Stimulated activated naive B cell treated with anti-CD40 and anti-IgM and Interleukin-4, amounts not matched to agents 10 μg/mL and 1 μg/mL and 100 μg/mL, for 72 hours (primary cell): ENCODE measurements around the gene HDDC2.

Source experiments
- ATAC-seq, 2 donors: fragments of 150-1000 bp; cut with Tn5 transposase; replicated peaks; 2 replicates each; pipeline ENCODE4 v1.10.0; 2021; ENCODE audit warnings: moderate library complexity in 1 of 2
- DNase-seq: peaks from one replicate; pipeline ENCODE4 v3.0.0; 2021
- H3K27ac Mint-ChIP-seq: one replicate; pipeline ENCODE4 v1.8.0; 2022; ENCODE audit warnings: mild to moderate bottlenecking, mixed read lengths
- H3K27me3 Mint-ChIP-seq, 2 donors: one replicate each; pipeline ENCODE4 v1.8.0; 2022; ENCODE audit warnings: mixed read lengths in 2 of 2
- H3K36me3 Mint-ChIP-seq, 2 donors: one replicate each; pipeline ENCODE4 v1.8.0; 2022; ENCODE audit warnings: mixed read lengths in 2 of 2, mild to moderate bottlenecking in 1 of 2
- H3K4me1 Mint-ChIP-seq, 2 donors: one replicate each; pipeline ENCODE4 v1.8.0; 2022; ENCODE audit warnings: mixed read lengths in 2 of 2, mild to moderate bottlenecking in 1 of 2
- H3K4me3 Mint-ChIP-seq, 2 donors: one replicate each; pipeline ENCODE4 v1.8.0; 2022; ENCODE audit warnings: mild to moderate bottlenecking in 2 of 2, mixed read lengths in 2 of 2, moderate library complexity in 1 of 2
- H3K9me3 Mint-ChIP-seq, 2 donors: one replicate each; pipeline ENCODE4 v1.8.0; 2022; ENCODE audit warnings: mixed read lengths in 2 of 2, mild to moderate bottlenecking in 1 of 2

HDDC2 gene

GRCh38 chr6:125301435-125302391 lies at the start of gene HDDC2:
Gene HDDC2, minus strand, starts transcription at chr6:125301967. Its CDS starts 35 bp downstream, at chr6:125301932.
- H3K4me1 Mint-ChIP-seq = peaks cover 25 to 41% of the 10 kb centered on the region in 2 donors

DNA sequence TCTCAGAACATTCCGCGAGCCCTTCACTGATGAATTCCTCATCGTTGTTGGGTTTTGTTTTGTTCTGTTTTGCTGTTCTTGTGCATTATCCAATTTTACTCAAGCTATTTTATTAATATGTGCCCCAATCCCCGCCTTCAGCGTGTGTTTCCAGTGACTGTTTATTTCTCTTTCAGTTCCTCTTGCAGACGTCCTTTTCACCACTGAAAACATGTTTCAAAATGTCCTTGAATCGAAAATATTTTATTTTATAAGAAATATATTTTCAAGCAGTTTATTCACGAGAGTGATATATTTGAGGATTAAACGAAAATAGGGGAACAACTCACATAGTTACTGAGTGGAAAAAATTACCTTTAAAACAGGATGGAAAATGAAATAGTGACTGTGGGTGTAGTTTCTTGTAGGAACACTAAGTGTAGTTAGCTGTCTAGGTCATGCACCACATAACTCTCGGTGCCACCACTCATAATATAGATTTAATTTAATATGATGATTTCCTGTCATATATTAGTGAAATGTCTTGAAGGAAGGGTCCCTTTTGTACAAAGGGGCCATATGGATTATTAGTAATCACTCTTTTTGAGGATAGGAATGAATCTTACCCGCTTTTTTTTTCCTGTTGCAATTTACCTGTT lies 45.3 kb upstream of the HDDC2 start:
- DNase-seq (no peak), ATAC-seq (peak; percentile 87 to 90)
- Mint-ChIP-seq H3K9me3 (no peaks in the 10 kb centered on the region), H3K4me1 (peaks cover 0 to 2% of the 10 kb centered on the region in 2 donors), H3K36me3 (no peaks in the 10 kb centered on the region), H3K27ac (peak overlapping the region; percentile 10), H3K27me3 (no peaks in the 10 kb centered on the region), H3K4me3 (no peak overlapping the region)

More at GRCh38 chr6:125301435-125302391, at the start of gene HDDC2:
- H3K27me3 Mint-ChIP-seq = peaks cover 7 to 21% of the 10 kb centered on the region in 2 donors
- H3K4me3 Mint-ChIP-seq = peak within 1 kb of the TSS; percentile 87 to 89
- H3K9me3 Mint-ChIP-seq = peaks cover 0 to 2% of the 10 kb centered on the region in 2 donors
- peaks cover 18 to 30% of the 10 kb centered on the region in 2 donors for H3K36me3 Mint-ChIP-seq
- peak; percentile 52 for DNase-seq
- peak within 1 kb of the TSS; percentile 92 for H3K27ac Mint-ChIP-seq
- ATAC-seq = peak; percentile 83 to 87

DNA sequence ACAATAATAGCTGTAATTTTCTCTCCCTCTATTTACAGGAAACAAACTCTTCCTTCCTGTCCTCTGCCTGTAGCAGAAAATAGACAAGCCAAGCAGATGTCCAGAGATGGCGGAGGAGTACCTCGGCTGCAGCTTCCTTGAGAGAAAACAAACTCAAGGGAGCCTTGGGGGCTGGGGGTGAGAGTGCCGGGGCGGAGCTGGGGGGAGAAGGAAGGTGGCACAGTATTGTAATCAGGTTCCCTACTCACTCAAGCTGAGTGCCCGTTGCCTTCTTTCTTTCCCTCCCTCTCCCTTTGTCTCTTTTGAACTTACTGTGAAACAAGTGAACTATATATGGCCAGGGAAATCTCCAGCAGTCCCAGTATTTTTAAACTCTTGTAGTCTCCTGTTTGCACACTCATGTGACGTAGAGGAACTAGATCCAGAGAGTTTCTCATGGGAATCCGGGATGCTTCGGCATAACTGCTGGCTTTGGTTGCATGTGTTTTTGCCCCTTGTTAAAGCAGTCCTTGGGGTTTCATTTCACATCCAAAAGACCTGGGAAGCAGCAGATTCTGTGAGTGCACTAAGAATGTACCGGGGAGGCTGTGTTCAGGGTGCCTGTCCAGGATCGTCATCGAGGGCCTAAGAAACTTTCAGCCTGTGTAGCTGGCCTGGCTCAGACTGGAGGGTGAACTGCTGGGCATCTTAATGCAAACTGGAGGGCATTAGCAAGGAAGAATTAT lies 44.6 kb upstream of the HDDC2 start:
- ATAC-seq (peak; percentile 85), DNase-seq (peak; percentile 5)
- H3K36me3 Mint-ChIP-seq = no peaks in the 10 kb centered on the region
- H3K9me3 Mint-ChIP-seq = no peaks in the 10 kb centered on the region
- H3K4me1 Mint-ChIP-seq = peaks cover 0 to 2% of the 10 kb centered on the region in 2 donors
- no peak overlapping the region for H3K4me3 Mint-ChIP-seq
- H3K27me3 Mint-ChIP-seq = no peaks in the 10 kb centered on the region
- peak overlapping the region; percentile 10 for H3K27ac Mint-ChIP-seq

DNA sequence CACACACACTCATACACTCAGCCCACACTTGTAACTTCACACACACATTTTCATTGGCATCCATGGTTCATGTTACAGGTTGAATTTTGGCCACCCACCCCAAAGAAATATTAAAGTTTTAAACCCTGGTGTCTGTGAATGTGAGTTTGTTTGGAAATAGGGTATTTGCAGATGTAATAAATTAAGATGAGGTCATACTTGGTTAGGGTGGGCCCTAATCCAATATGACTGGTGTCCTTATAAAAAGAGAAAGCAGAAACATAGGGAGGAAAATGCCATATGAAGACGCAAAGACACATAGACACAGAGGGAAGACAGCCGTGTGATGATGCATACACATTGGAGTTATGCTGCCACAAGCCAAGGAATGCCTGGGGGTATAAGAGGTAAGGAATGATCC lies 39.7 kb upstream of the HDDC2 start:
- H3K36me3 Mint-ChIP-seq = no peaks in the 10 kb centered on the region
- H3K4me3 Mint-ChIP-seq = no peak overlapping the region
- no peaks in the 10 kb centered on the region for H3K9me3 Mint-ChIP-seq
- no peak for ATAC-seq
- H3K4me1 Mint-ChIP-seq = no peaks in the 10 kb centered on the region
- H3K27me3 Mint-ChIP-seq = no peaks in the 10 kb centered on the region
- no peak overlapping the region for H3K27ac Mint-ChIP-seq
- DNase-seq = no peak

GRCh38 chr6:125340991-125341390 lies 39.2 kb upstream of the HDDC2 start:
- ATAC-seq (no peak), DNase-seq (no peak)
- H3K4me3 Mint-ChIP-seq = no peak overlapping the region
- no peaks in the 10 kb centered on the region for H3K36me3 Mint-ChIP-seq
- no peaks in the 10 kb centered on the region for H3K27me3 Mint-ChIP-seq
- no peaks in the 10 kb centered on the region for H3K4me1 Mint-ChIP-seq
- H3K9me3 Mint-ChIP-seq = no peaks in the 10 kb centered on the region
- H3K27ac Mint-ChIP-seq = no peak overlapping the region

DNA sequence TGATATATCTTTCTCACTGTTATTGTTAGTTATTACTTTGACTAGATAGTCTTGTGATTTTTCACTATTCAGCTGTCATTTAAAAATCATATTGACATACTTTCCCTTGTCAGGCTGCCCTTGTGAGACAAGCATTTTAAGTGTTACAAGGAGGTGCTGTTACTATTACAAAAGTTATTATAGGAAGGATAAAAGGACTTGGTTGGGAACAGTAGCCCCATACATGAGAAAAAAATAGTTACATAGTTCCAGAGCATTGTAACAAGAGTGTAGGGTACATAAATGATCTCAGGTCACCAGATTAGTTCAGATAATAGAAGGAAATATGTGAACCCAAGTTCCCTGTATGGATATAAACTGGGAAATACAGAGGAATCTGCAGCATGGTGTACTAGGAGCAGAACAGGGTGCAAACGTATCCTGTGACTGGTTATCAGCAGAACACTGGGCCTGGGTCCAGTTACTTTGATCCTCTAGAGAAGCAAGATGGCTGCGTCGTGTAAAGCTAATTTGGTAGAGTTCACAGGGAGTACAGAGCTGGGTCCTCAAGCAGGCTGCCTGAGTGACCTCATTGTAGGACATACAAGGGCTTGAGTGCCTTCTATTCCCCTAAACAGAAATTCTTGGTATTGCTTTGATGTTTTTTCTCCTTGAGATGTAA lies 38.5 kb upstream of the HDDC2 start:
- DNase-seq (no peak), ATAC-seq (no peak)
- Mint-ChIP-seq H3K27ac (no peak overlapping the region), H3K36me3 (no peaks in the 10 kb centered on the region), H3K9me3 (no peaks in the 10 kb centered on the region), H3K4me3 (no peak overlapping the region), H3K4me1 (no peaks in the 10 kb centered on the region), H3K27me3 (peaks cover 5% of the 10 kb centered on the region in 2 donors)

GRCh38 chr6:125339653-125340052 lies 37.9 kb upstream of the HDDC2 start:
- peaks cover 5% of the 10 kb centered on the region in 2 donors for H3K27me3 Mint-ChIP-seq
- no peak overlapping the region for H3K27ac Mint-ChIP-seq
- DNase-seq (no peak), ATAC-seq (no peak)
- no peaks in the 10 kb centered on the region for H3K4me1 Mint-ChIP-seq
- H3K9me3 Mint-ChIP-seq = no peaks in the 10 kb centered on the region
- H3K4me3 Mint-ChIP-seq = no peak overlapping the region
- H3K36me3 Mint-ChIP-seq = no peaks in the 10 kb centered on the region

DNA sequence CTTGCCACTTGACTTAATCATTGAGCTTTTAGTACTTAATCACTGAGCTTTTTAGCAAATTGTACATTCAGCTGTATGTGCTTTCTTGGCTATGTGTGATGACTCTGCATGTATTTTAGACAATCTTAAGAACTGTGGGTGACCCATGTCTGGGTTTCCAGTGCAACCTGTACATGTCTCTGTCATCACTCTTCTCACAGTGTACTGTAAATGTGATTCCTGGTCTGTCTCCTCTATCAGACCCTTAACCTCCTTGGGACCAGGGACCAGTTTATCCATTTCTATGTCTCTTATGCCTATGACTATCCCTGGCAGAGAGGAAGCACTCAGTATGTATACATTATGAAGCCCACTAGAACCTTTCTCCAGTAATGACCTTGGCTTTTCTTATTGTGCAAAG lies 36.6 kb upstream of the HDDC2 start:
- H3K36me3 Mint-ChIP-seq = no peaks in the 10 kb centered on the region
- peaks cover 5% of the 10 kb centered on the region in 2 donors for H3K27me3 Mint-ChIP-seq
- no peak for DNase-seq
- no peak overlapping the region for H3K27ac Mint-ChIP-seq
- H3K9me3 Mint-ChIP-seq = no peaks in the 10 kb centered on the region
- no peaks in the 10 kb centered on the region for H3K4me1 Mint-ChIP-seq
- H3K4me3 Mint-ChIP-seq = no peak overlapping the region
- ATAC-seq = no peak

GRCh38 chr6:125337706-125338105 lies 35.9 kb upstream of the HDDC2 start:
- ATAC-seq (no peak), DNase-seq (no peak)
- peaks cover 5% of the 10 kb centered on the region in 2 donors for H3K27me3 Mint-ChIP-seq
- H3K4me3 Mint-ChIP-seq = no peak overlapping the region
- no peaks in the 10 kb centered on the region for H3K4me1 Mint-ChIP-seq
- H3K27ac Mint-ChIP-seq = no peak overlapping the region
- H3K36me3 Mint-ChIP-seq = no peaks in the 10 kb centered on the region
- no peaks in the 10 kb centered on the region for H3K9me3 Mint-ChIP-seq

DNA sequence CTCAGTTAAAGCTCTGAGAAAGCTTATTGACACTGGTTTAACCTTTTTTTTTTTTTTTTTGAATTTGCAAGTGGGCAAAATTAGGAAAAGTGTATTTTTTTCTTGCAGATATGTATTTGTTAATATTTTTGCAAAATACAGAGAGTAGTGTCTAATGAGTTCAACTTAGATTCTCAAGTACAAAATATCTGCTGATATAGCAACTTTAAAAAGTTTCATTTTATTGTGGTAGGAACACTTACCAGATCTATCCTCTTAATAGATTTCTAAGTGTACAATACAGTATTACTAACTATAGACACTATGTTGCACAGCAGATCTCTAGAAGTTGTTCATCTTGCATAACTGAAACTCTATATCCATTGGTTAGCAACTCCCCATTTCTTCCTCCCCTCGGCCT lies 30.9 kb upstream of the HDDC2 start:
- H3K4me3 Mint-ChIP-seq = no peak overlapping the region
- peaks cover 5% of the 10 kb centered on the region in 2 donors for H3K27me3 Mint-ChIP-seq
- no peak overlapping the region for H3K27ac Mint-ChIP-seq
- no peaks in the 10 kb centered on the region for H3K36me3 Mint-ChIP-seq
- no peaks in the 10 kb centered on the region for H3K9me3 Mint-ChIP-seq
- H3K4me1 Mint-ChIP-seq = no peaks in the 10 kb centered on the region
- ATAC-seq (no peak), DNase-seq (no peak)

GRCh38 chr6:125325586-125325985 lies 23.8 kb upstream of the HDDC2 start:
- peaks cover 0 to 7% of the 10 kb centered on the region in 2 donors for H3K27me3 Mint-ChIP-seq
- ATAC-seq = no peak
- no peak overlapping the region for H3K4me3 Mint-ChIP-seq
- DNase-seq = no peak
- H3K4me1 Mint-ChIP-seq = no peaks in the 10 kb centered on the region
- no peak overlapping the region for H3K27ac Mint-ChIP-seq
- no peaks in the 10 kb centered on the region for H3K9me3 Mint-ChIP-seq
- no peaks in the 10 kb centered on the region for H3K36me3 Mint-ChIP-seq

GRCh38 chr6:125323376-125323775 lies 21.6 kb upstream of the HDDC2 start:
- Mint-ChIP-seq H3K36me3 (no peaks in the 10 kb centered on the region), H3K27ac (no peak overlapping the region), H3K27me3 (peaks cover 0 to 7% of the 10 kb centered on the region in 2 donors), H3K4me1 (no peaks in the 10 kb centered on the region), H3K4me3 (no peak overlapping the region), H3K9me3 (no peaks in the 10 kb centered on the region)
- DNase-seq (no peak), ATAC-seq (no peak)

GRCh38 chr6:125316621-125317020 lies 14.9 kb upstream of the HDDC2 start:
- no peaks in the 10 kb centered on the region for H3K36me3 Mint-ChIP-seq
- no peak overlapping the region for H3K4me3 Mint-ChIP-seq
- no peaks in the 10 kb centered on the region for H3K9me3 Mint-ChIP-seq
- peaks cover 7 to 8% of the 10 kb centered on the region in 2 donors for H3K27me3 Mint-ChIP-seq
- ATAC-seq (no peak), DNase-seq (no peak)
- H3K27ac Mint-ChIP-seq = no peak overlapping the region
- H3K4me1 Mint-ChIP-seq = no peaks in the 10 kb centered on the region

DNA sequence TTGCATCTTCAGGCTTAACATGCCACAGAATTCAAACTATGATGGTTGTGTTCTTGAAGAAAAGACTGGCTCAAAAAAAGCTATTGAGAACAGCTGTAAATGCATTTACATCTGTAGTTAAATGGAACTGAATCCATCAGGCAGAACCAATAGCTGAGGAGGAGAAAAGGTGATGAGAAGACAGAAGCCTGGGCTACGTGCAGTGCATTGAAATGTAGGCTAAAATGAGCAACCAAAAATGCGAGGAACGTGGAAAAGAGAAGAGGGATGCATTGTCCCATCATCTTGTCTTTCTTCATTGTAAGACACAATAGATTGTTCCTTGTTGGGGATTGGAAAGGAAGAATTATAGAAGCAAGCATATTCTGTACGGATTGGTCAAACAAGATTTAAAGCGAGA lies 13.8 kb upstream of the HDDC2 start:
- H3K27ac Mint-ChIP-seq = no peak overlapping the region
- ATAC-seq (no peak), DNase-seq (no peak)
- H3K36me3 Mint-ChIP-seq = no peaks in the 10 kb centered on the region
- H3K27me3 Mint-ChIP-seq = peaks cover 7 to 8% of the 10 kb centered on the region in 2 donors
- no peaks in the 10 kb centered on the region for H3K9me3 Mint-ChIP-seq
- no peaks in the 10 kb centered on the region for H3K4me1 Mint-ChIP-seq
- H3K4me3 Mint-ChIP-seq = no peak overlapping the region
